ENCODE data around the gene ABCB9.

Gene ABCB9

GRCh38 chr12:122999196-122999946 lies 33.1 kb upstream of the ABCB9 start:
- DNase-seq (ENCODE audit: low read depth) = no peak
- H3K4me3 ChIP-seq (ENCODE audit: low read depth, low read length) = no peak overlapping the region

DNA sequence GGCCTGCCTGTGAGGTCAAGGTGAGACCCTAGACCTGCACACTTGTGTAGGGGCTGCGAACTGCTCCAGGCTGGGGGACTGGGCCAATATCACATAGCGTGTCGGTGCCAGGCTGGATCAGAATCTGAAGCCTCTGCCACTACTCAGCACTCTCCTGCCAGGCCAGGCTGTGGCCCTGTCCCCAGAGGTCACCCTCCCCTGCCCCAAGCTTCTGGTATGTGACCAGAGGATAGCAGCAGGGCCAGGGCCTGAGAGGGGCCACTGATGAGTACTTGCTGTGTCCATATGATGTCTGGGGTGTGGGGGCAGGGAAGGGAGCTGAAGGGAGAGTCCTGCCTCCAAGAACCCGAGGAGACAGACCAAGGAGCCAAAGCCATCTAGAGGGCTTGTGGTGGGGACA lies 32.1 kb upstream of the ABCB9 start:
- no peak for TF ChIP-seq CTCF (conservative IDR thresholded peaks at IDR 0.05; ENCODE audit: low read depth, low read length)
- H3K4me3 ChIP-seq (ENCODE audit: low read depth, low read length) = no peak overlapping the region
- no peak for DNase-seq (ENCODE audit: low read depth)

More at GRCh38 chr12:122999196-122999946, 33.1 kb upstream of the ABCB9 start:
- no peak for TF ChIP-seq CTCF (conservative IDR thresholded peaks at IDR 0.05; ENCODE audit: low read depth, low read length)

GRCh38 chr12:122997343-122998250 lies 31.3 kb upstream of the ABCB9 start:
- DNase-seq (ENCODE audit: low read depth) = no peak
- H3K4me3 ChIP-seq (ENCODE audit: low read depth, low read length) = no peak overlapping the region
- no peak for TF ChIP-seq CTCF (conservative IDR thresholded peaks at IDR 0.05; ENCODE audit: low read depth, low read length)

GRCh38 chr12:122996621-122997342 lies 30.5 kb upstream of the ABCB9 start:
- no peak for TF ChIP-seq CTCF (conservative IDR thresholded peaks at IDR 0.05; ENCODE audit: low read depth, low read length)
- no peak for DNase-seq (ENCODE audit: low read depth)
- no peak overlapping the region for H3K4me3 ChIP-seq (ENCODE audit: low read depth, low read length)

- no peak for TF ChIP-seq CTCF (conservative IDR thresholded peaks at IDR 0.05; ENCODE audit: low read depth, low read length)
- no peak for DNase-seq (ENCODE audit: low read depth)
Observed at GRCh38 chr12:122996188-122996601, 29.9 kb upstream of the ABCB9 start.

GRCh38 chr12:122995503-122996187 lies 29.4 kb upstream of the ABCB9 start:
- no peak overlapping the region for H3K4me3 ChIP-seq (ENCODE audit: low read depth, low read length)
- DNase-seq (ENCODE audit: low read depth) = no peak
- no peak for TF ChIP-seq CTCF (conservative IDR thresholded peaks at IDR 0.05; ENCODE audit: low read depth, low read length)

More at GRCh38 chr12:122996188-122996601, 29.9 kb upstream of the ABCB9 start:
- no peak overlapping the region for H3K4me3 ChIP-seq (ENCODE audit: low read depth, low read length)
